Stimulated activated effector memory CD8-positive, alpha-beta T cell treated with anti-CD3 and anti-CD28 coated beads, Interleukin-12 subunit alpha, Interleukin-12 subunit beta, amount 100 ng/mL, for 72 hours (primary cell): Measurements from ENCODE around the gene ADARB1.
A peak's percentile ranks its signal among the peaks of the same experiment; 100 is the strongest.

Experiments used
- ATAC-seq: fragments of 150-1000 bp; cut with Tn5 transposase; 2 replicates; pipeline ENCODE4 v1.10.0; 2021
- DNase-seq, 2 donors: peaks; one replicate each; pipeline ENCODE4 v3.0.0; 2021 to 2022; ENCODE audit warnings: low spot score in 2 of 2
- H3K27ac Mint-ChIP-seq: one replicate; pipeline ENCODE4 v1.8.0; 2022; ENCODE audit warnings: mild to moderate bottlenecking, mixed read lengths
- H3K36me3 Mint-ChIP-seq: one replicate; pipeline ENCODE4 v1.8.0; 2022; ENCODE audit warnings: mild to moderate bottlenecking, mixed read lengths
- H3K4me1 Mint-ChIP-seq: one replicate; pipeline ENCODE4 v1.8.0; 2022; ENCODE audit warnings: mixed read lengths
- H3K4me3 Mint-ChIP-seq: one replicate; pipeline ENCODE4 v1.8.0; 2022; ENCODE audit warnings: mild to moderate bottlenecking, mixed read lengths
- H3K9me3 Mint-ChIP-seq: one replicate; pipeline ENCODE4 v1.8.0; 2022; ENCODE audit warnings: mixed read lengths

ADARB1 gene

DNA sequence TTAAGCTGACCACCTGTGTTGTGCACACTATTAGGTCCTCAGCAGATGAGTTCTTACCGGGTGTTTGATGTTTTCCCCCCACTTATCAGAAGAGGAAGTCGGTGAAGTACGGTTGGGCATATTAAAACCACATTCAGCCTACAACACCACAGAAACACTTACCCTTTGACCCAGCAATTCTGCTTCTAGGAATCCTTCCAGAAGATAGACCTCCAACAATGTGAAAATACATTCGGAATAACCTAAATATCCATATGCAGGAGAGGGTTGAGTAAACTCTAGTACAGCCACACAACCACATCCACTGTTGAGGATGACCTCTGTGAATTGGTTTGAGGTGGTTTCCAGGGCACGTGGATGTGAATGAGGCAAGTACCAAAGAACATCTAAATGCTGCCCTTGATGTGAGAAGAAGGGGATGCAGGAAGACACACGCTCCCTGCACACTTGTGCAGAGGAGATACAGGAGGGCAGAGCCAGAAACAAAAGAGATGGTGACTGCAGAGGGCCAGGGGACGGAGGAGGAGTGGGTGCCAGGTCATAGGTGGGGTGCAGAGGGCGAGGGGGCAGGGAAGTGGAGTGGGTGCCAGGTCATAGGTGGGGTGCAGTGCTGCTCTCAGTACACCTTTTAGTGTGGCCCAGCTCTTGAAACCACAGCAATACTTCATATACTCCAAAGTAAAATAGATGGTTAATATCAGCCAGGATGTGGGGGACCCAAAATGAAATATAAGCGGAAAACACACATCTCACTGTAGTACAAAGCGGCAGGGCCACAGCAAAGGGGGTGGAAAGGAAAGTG is 12.8 kb downstream of the ADARB1 start:
- ATAC-seq (peak; percentile 82), DNase-seq (no peak)
- Mint-ChIP-seq H3K9me3 (no peaks in the 10 kb centered on the region), H3K4me1 (peaks cover 79% of the 10 kb centered on the region), H3K27ac (peak overlapping the region; percentile 43), H3K36me3 (no peaks in the 10 kb centered on the region), H3K4me3 (peak overlapping the region; percentile 58)

DNA sequence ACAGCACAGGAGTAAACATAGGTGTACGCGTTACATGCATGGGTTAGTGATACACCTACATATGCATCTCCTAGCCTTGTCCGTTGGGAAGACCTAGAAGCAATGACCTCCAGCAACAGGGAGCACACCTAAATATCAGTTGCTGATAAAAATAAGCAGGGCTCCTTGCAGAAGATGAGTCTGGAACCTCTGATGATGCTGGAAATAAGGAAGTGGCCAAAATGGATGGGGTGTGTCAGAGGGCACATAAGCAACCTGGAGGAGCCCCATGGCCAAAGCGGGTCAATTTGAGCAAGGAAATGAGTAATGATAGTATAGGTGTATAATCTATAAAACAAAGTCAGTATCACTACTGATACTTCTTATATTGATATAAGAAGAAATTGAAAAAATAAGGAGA is 13.7 kb downstream of the ADARB1 start:
- H3K27ac Mint-ChIP-seq: peak overlapping the region; percentile 8
- no peak overlapping the region for H3K4me3 Mint-ChIP-seq
- no peaks in the 10 kb centered on the region for H3K9me3 Mint-ChIP-seq
- no peaks in the 10 kb centered on the region for H3K36me3 Mint-ChIP-seq
- DNase-seq (no peak), ATAC-seq (no peak)
- H3K4me1 Mint-ChIP-seq: peaks cover 74% of the 10 kb centered on the region

DNA sequence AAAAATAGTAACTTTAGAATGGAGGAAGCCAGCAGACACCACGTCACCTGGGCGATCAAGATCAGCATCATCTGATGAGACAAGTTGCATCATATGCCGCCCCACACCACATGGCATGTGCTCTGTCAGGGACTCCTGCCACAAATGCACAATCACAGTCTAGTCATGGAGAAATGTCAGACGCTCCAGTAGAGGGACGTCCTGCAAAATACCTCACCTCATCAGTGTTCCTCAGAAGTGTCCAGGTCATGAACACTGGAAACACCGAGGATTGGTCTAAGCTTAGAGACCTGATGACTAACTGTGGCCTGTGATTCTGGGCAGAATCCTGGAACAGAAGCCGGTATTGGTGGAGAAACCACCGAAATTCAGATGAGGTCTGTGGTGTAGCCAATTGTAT is 14.3 kb downstream of the ADARB1 start:
- no peak for DNase-seq
- Mint-ChIP-seq H3K36me3 (no peaks in the 10 kb centered on the region), H3K4me1 (peaks cover 74% of the 10 kb centered on the region), H3K9me3 (no peaks in the 10 kb centered on the region), H3K27ac (no peak overlapping the region), H3K4me3 (no peak overlapping the region)
- peak; percentile 29 for ATAC-seq

DNA sequence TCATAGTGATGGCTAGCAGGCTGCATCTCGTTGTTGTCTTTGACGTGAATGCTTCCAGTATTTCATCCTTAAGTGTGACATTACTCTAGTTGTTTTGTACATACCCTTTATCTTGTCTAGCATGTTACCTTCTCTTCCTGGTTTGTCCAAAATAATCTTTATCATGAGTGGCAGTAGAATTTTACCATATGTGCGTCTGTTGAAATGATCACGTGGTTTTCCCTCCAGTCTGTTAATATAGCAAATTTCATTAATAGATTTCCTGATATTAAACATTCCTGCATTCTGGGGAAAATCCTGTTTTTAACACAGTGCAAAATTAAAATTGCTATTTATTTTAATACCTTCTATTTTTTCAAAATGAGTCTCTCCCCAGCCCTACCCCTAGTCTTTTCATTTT is 15.6 kb downstream of the ADARB1 start:
- no peak overlapping the region for H3K4me3 Mint-ChIP-seq
- H3K36me3 Mint-ChIP-seq: no peaks in the 10 kb centered on the region
- ATAC-seq: no peak
- H3K4me1 Mint-ChIP-seq: peaks cover 69% of the 10 kb centered on the region
- H3K9me3 Mint-ChIP-seq: no peaks in the 10 kb centered on the region
- H3K27ac Mint-ChIP-seq: no peak overlapping the region
- no peak for DNase-seq

DNA sequence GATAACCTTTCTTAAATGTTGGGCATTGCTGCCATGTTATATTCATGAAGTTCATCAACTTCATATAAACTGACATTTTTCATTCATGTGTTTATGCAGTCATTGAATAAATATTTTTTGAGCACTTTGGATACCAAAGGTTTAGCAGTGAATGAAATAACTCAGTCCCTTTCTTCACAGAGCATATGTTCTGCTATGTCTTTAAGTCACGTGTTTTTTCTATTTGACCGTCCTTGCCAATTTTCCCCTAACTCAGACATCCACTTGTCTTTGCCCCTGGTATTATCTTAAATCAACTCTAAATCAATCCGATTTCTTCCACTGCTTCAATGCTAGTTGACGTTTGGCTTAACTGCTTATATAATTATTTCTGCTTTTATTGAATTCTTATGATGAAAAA is 16.6 kb downstream of the ADARB1 start:
- no peak for DNase-seq
- H3K27ac Mint-ChIP-seq: peak overlapping the region; percentile 34
- no peak for ATAC-seq
- no peaks in the 10 kb centered on the region for H3K36me3 Mint-ChIP-seq
- peaks cover 65% of the 10 kb centered on the region for H3K4me1 Mint-ChIP-seq
- H3K4me3 Mint-ChIP-seq: no peak overlapping the region
- H3K9me3 Mint-ChIP-seq: no peaks in the 10 kb centered on the region

DNA sequence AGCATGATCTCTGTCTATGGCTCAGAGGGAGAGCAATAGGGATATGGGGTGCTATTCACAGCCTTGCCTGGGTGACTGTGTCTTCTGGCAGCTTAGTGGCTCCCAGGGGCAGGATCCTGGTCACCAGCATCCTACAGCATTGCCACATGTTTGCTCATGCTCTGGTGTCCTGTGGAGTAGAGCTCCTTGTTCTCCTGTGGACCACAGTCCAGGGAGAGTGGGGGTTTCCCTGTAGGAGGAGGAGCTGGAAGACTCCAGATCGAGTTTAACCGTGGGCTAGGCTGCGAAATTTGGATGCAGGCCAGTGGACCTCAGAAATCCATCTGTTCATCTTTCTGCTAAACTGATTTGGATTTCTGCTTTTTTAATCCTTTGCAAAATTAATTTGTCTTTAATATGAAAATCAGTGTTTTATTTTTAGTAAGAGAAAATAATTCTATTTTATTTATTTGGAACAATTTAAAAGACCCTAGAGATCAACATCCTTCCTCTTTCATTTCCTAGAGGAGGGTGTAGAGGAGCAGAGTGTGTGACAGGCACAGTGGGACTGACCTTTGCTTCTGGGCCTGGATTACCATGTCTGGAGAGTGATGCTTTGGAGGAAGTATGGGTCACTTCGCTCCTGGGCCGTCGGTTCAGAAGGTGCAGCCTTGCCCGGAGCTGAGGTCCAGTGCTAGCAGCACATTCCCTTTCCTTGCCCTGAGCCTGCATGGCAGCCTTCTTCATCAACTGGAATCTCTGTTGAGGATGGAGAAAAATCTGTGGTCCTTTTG is 17.4 kb downstream of the ADARB1 start:
- Mint-ChIP-seq H3K27ac (peak overlapping the region; percentile 34), H3K9me3 (no peaks in the 10 kb centered on the region), H3K4me1 (peaks cover 63% of the 10 kb centered on the region), H3K36me3 (no peaks in the 10 kb centered on the region), H3K4me3 (no peak overlapping the region)
- no peak for ATAC-seq
- DNase-seq: no peak

DNA sequence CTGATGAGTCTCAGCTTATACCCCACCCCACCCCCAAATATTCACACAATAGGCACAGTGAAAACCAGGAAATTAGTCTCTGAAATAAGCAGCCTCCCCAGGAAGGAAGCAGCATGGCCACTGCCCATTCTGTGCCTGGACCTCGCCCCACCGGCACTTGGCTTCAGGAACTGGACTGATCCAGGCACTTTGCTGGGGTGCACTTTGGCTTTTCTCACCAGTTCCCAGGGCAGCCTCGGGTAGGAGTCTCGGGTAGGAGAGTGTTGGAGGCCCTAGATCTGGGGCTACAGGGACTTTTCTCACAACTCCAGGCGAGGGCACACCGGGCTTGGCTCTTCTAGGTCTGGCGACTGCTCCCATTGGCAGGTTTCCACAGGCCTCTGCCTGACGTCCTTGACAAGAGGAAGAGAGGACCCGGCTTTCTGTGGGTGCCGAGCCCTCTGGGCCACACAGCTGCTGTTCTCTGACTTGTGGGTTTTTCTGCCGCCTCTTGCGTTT is 18.7 kb downstream of the ADARB1 start:
- Mint-ChIP-seq H3K36me3 (no peaks in the 10 kb centered on the region), H3K4me1 (peaks cover 61% of the 10 kb centered on the region), H3K4me3 (no peak overlapping the region), H3K27ac (peak overlapping the region; percentile 40), H3K9me3 (no peaks in the 10 kb centered on the region)
- ATAC-seq (no peak), DNase-seq (no peak)

DNA sequence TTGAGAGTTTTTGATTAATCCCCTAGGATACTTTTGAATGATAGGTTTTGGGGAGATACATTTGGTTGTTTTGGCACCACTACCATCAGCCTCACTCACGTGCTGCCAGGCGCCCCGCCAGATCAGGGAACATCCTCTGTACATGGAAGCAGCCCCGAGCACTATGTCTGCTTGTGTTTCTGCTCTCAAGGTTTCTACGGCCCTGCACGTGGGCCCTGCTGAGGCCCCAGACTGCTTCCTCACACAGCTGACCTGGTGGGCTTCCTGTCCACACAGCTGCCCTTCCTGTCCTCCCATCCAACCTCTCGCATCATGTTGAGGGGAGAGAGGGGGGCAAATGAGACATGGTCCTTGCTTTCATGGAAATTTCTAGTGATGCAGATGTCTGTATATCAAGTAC is 20.0 kb downstream of the ADARB1 start:
- Mint-ChIP-seq H3K4me3 (no peak overlapping the region), H3K9me3 (no peaks in the 10 kb centered on the region), H3K27ac (no peak overlapping the region), H3K4me1 (peaks cover 64% of the 10 kb centered on the region), H3K36me3 (no peaks in the 10 kb centered on the region)
- no peak for DNase-seq
- ATAC-seq: no peak

DNA sequence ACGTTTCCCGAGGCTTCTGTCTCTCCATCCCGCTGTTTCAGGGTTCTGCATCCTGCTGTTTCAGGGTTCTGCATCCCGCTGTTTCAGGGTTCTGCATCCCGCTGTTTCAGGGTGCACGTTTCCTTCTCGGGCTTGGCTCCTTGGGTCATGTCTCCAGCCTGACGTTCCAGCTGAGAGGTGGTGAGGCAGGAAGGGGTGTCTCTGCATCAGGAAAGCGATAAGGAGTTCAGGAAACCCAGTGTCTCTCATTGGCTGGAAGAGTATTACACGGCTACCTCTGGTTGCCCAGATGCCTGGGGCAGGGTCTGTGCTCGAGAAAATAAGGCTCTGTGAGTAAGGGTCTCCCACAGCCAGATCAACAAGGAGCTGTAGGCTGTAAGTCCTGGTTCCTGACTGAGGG is 21.1 kb downstream of the ADARB1 start:
- H3K9me3 Mint-ChIP-seq: no peaks in the 10 kb centered on the region
- no peak overlapping the region for H3K4me3 Mint-ChIP-seq
- ATAC-seq (no peak), DNase-seq (no peak)
- no peaks in the 10 kb centered on the region for H3K36me3 Mint-ChIP-seq
- H3K4me1 Mint-ChIP-seq: peaks cover 56% of the 10 kb centered on the region
- H3K27ac Mint-ChIP-seq: no peak overlapping the region

DNA sequence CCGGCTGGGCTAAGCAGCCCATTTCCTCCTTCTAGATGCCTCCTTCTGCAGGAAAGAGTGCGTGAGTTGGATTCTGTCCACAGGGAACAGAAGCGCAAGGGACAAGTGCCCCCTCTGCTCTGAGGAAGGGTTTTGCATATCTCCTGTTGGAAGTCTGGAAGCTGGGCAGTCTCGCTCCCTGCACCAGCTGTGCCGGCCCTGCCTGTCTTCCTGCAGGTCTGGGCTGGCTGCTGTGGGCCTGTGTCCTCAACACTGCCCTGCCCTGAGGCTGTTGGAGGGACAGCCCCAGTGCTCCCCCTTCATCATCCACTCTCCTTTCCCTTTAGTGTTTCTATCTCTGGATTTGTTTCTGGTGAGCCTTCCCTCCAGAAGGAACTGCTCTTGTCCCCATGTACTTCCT is 21.8 kb downstream of the ADARB1 start:
- no peaks in the 10 kb centered on the region for H3K9me3 Mint-ChIP-seq
- peak overlapping the region; percentile 80 for H3K27ac Mint-ChIP-seq
- ATAC-seq (no peak), DNase-seq (no peak)
- peaks cover 49% of the 10 kb centered on the region for H3K4me1 Mint-ChIP-seq
- no peak overlapping the region for H3K4me3 Mint-ChIP-seq
- H3K36me3 Mint-ChIP-seq: no peaks in the 10 kb centered on the region

DNA sequence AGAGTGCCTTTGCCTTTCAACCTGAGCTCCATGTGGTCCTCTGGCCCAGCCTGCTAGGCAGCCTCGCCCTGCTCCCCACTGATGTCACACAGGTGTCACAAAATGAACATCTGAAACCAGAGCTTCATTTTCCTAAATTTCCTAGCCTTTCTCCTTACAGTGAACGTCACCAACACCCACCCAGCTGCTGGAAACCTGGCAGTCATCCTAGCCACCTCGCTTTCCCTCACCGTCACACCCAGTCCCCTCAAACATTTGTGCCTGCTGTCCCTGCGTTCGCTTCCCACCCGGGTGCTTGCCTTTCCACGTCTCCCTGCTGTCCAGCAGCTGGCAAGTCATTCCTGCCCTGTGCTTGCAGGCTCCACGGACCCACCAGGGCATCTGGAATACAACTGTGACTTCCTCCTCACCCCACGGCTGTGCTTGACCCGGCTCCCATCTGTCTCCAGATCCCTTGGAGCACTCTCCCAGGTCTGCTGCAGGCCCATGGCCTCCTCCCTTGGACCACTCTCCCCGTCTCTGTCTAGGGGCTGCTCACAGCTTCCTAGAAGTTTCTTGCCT is 23.5 kb downstream of the ADARB1 start:
- ATAC-seq (no peak), DNase-seq (no peak)
- H3K36me3 Mint-ChIP-seq: no peaks in the 10 kb centered on the region
- no peak overlapping the region for H3K27ac Mint-ChIP-seq
- H3K9me3 Mint-ChIP-seq: no peaks in the 10 kb centered on the region
- no peak overlapping the region for H3K4me3 Mint-ChIP-seq
- peaks cover 43% of the 10 kb centered on the region for H3K4me1 Mint-ChIP-seq

DNA sequence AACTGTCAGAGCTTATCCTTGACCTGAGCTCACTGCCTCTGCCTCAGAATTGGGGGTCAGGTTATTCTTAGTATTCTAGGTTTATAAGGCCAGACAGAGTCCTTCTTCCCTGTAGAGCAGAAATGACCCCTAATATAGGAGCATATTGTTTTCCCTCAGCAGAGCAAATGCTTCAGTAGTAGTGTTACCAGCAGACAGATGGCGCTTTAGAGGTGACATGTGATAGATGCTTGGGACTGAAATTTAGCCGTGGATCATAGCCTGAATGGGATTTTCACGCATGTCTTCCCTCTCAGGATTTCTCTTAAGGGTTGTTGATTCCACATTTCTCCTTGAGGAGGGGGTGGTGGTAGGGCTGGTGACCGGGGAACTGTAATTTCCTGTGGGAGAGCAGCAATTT is 24.5 kb downstream of the ADARB1 start:
- Mint-ChIP-seq H3K9me3 (no peaks in the 10 kb centered on the region), H3K4me3 (no peak overlapping the region), H3K36me3 (no peaks in the 10 kb centered on the region), H3K27ac (no peak overlapping the region), H3K4me1 (peaks cover 39% of the 10 kb centered on the region)
- no peak for DNase-seq
- ATAC-seq: no peak

DNA sequence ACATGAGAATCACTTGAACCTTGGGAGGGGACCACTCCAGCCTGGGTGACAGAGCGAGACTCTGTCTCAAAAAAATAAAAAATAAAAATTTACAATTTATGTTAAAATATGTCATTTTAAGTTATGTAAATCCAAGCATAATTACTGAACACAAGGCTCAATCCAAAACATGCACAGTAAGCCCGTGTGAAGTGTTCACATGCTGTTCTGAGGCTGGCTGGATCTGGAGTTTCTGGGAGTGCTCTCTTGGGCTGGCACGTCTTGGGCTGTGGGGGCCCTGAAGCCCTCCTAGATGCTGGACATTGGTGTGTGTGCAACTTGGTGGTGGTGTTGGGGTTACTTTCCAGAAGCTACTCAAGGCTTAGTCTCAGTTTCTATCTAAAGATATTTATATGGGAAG is 25.2 kb downstream of the ADARB1 start:
- Mint-ChIP-seq H3K36me3 (no peaks in the 10 kb centered on the region), H3K27ac (no peak overlapping the region), H3K9me3 (no peaks in the 10 kb centered on the region), H3K4me3 (no peak overlapping the region), H3K4me1 (peaks cover 45% of the 10 kb centered on the region)
- ATAC-seq: no peak
- no peak for DNase-seq

DNA sequence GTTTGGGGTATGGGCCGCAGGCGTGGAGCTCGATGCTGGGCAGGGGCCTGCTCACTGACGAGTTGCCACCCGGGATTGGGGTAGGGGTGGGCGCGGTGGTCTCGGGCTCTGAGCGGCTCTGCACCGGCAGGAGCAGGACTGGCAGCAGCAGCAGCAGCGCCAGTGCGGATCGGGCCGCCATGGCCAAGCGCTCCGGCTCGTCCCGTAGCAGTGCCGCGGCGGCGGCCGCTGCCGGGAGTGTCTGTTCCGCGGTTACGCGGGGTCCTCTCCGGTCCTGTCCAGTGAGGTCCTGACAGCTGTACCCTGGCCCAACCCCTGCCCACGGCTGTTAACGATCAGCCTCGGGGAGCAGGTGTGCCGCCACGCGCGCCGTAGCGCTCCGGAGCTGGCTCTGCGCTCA is 26.5 kb downstream of the ADARB1 start:
- Mint-ChIP-seq H3K27ac (no peak overlapping the region), H3K4me1 (peaks cover 44% of the 10 kb centered on the region), H3K4me3 (no peak overlapping the region), H3K36me3 (no peaks in the 10 kb centered on the region), H3K9me3 (no peaks in the 10 kb centered on the region)
- DNase-seq: no peak
- ATAC-seq: no peak

DNA sequence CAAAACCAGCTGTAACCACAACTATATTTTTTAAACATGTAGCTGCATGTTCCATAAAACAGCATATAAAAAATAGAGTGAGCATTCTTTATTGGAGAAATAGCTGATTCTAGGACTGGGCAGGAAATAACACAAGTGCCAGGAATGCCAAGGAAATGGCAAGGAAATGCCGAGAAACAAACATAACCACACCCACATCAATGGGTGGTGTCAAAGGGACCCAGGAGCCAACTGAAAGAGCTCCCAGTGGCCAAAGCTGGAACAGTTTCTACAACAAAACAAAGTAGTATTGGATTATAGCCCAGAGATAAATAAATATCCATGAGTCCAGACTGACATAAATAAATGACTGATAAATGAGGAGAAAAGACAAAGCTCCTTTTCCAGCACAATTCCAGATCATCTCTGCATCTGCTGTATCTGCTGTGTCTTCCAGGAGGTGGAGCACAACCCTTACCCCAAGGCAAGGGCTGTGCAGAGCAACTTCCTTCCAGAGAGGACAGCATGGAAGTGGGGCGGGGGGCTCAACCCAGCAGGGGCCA is 28.1 kb downstream of the ADARB1 start:
- DNase-seq (no peak), ATAC-seq (no peak)
- H3K36me3 Mint-ChIP-seq: no peaks in the 10 kb centered on the region
- no peak overlapping the region for H3K27ac Mint-ChIP-seq
- H3K4me1 Mint-ChIP-seq: peaks cover 40% of the 10 kb centered on the region
- no peak overlapping the region for H3K4me3 Mint-ChIP-seq
- H3K9me3 Mint-ChIP-seq: no peaks in the 10 kb centered on the region
